GM10266 (cell line): ENCODE results near the gene TBATA.

Source experiments
- DNase-seq: peaks from one replicate; pipeline ENCODE4 v3.0.0; 2012; ENCODE audit errors: extremely low spot score
- TF ChIP-seq, protein P1 (sequence below): IDR thresholded peaks from 2 replicates; pipeline ENCODE4 v1.5.1; 2012; ENCODE audit warnings: mild to moderate bottlenecking, low read depth; ENCODE audit not compliant: control insufficient read depth, insufficient read depth; ENCODE audit errors: missing control alignments

The TBATA gene

GRCh38 chr10:70740406-70741288 lies 44.5 kb downstream of the TBATA start:
- DNase-seq: no peak
- TF ChIP-seq, protein P1, sequence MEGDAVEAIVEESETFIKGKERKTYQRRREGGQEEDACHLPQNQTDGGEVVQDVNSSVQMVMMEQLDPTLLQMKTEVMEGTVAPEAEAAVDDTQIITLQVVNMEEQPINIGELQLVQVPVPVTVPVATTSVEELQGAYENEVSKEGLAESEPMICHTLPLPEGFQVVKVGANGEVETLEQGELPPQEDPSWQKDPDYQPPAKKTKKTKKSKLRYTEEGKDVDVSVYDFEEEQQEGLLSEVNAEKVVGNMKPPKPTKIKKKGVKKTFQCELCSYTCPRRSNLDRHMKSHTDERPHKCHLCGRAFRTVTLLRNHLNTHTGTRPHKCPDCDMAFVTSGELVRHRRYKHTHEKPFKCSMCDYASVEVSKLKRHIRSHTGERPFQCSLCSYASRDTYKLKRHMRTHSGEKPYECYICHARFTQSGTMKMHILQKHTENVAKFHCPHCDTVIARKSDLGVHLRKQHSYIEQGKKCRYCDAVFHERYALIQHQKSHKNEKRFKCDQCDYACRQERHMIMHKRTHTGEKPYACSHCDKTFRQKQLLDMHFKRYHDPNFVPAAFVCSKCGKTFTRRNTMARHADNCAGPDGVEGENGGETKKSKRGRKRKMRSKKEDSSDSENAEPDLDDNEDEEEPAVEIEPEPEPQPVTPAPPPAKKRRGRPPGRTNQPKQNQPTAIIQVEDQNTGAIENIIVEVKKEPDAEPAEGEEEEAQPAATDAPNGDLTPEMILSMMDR: no peak

DNA sequence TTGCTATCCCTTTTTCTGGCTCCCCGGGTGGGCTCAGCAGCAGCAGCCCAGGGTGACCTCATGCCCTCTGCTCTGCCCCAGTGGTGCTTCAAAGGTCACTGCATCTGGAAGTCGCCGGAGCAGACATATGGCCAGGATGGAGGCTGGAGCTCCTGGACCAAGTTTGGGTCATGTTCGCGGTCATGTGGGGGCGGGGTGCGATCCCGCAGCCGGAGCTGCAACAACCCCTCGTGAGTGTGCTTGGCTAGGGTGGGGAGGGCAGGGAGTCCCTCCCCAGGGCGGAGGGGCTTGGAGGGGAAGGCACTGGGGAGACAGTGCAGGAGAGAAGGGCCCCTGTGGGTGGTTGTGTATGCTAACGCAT lies 46.4 kb downstream of the TBATA start:
- no peak for DNase-seq
- TF ChIP-seq, protein P1: no peak

DNA sequence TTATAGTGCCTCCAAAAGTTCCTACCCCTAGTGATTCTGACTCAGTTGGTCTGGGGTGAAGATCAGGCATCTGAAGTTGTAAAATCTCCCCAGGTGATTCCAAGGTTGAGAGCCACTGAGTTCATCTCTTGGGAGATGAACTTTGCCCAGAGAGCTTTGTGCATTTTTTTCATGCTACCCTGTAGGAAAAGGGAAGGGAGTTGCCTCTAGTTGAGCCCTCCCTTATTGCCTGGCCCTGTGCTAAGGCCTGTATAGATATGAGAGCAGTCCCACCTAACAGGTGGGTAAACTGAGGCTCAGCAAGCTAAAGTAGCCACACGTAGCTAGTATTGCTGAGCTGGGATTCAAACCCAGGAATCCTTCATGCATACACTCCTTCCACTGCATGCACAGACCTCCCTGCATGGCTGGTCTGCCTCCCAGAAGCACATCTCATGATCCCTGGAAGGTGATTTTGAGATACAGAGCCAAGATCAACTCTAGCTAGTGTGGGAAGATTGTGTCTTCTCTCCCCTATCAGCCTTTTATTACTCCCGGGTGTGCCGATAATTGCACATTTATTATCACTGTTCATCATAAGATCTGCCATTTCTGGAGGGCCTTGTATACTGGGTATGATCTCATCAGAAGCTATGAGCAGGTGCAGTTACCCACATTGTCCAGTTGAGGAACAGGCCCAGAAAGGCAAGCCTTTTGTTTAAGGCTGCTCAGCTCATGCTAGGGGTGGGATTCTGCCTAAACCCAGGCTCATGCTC lies 47.0 kb downstream of the TBATA start:
- TF ChIP-seq, protein P1: no peak
- DNase-seq: no peak

GRCh38 chr10:70737250-70737649 lies 47.9 kb downstream of the TBATA start:
- TF ChIP-seq, protein P1: no peak
- no peak for DNase-seq

- TF ChIP-seq, protein P1: no peak
- DNase-seq: no peak
Observed at GRCh38 chr10:70736525-70736924, 48.7 kb downstream of the TBATA start.

DNA sequence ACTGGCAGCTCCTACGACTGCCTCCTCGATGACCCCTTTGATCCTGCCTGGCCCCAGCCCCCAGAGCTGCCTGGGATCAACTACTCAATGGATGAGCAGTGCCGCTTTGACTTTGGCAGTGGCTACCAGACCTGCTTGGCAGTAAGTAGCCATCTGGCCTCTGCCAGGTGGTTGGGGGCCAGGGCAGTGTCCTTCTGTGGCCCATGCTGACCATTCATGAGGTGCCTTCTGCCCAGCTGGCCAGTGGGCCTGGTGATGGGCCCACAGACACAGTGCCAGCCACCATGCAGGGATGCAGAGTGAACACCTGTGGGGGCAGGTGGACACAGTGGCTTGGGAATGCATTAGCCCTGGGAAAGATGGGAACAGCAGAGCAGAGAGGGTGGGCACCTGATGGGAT lies 50.0 kb downstream of the TBATA start:
- TF ChIP-seq, protein P1: no peak
- DNase-seq: no peak

- TF ChIP-seq, protein P1: no peak
Observed at GRCh38 chr10:70733051-70733450, 52.1 kb downstream of the TBATA start.

More at GRCh38 chr10:70733051-70733450, 52.1 kb downstream of the TBATA start:
- DNase-seq: no peak
